Inflammatory macrophage treated with lipopolysaccharide for 4 hours (primary cell): ENCODE data around the gene ABLIM1.

Experiments
- DNase-seq: peaks from one replicate; pipeline ENCODE4 v3.0.0-alpha.2; 2020

The ABLIM1 gene

DNA sequence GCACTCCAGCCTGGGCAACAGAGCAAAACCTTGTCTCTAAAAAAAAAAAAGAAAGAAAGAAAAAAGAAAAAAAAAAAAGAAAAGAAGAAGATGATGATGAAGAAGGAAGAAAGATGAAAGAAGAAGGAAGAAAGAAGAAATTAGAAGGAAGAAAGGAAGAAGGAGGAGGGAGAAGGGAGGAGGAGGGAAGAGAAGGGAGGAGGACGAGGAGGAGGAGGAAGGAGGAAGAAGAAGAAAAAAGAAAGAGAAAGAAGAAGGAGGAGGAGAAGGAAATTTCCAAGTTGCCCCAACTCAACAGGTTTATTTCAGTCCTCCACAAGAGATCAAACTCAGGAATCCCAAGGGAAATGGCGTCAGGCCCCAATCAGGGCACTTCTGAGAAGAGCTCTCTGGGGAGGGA lies 115.7 kb downstream of the ABLIM1 start:
- DNase-seq = no peak

DNA sequence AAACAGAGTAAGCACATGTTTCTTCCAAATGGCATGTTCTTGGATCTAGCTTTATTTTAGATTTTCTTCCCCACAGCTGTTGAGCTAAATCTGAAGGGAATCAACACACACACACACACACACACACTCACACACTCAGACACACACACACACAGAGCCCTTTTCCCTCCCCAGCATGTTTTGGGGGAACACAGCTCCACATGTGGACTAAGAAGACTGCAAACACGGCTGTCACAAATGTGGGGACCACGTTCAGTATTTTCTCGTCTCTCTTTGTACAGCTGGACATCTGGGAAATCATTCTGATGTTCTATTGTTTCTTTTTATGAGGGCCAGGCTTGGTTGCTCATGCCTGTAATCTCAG lies 116.3 kb downstream of the ABLIM1 start:
- DNase-seq = no peak

DNA sequence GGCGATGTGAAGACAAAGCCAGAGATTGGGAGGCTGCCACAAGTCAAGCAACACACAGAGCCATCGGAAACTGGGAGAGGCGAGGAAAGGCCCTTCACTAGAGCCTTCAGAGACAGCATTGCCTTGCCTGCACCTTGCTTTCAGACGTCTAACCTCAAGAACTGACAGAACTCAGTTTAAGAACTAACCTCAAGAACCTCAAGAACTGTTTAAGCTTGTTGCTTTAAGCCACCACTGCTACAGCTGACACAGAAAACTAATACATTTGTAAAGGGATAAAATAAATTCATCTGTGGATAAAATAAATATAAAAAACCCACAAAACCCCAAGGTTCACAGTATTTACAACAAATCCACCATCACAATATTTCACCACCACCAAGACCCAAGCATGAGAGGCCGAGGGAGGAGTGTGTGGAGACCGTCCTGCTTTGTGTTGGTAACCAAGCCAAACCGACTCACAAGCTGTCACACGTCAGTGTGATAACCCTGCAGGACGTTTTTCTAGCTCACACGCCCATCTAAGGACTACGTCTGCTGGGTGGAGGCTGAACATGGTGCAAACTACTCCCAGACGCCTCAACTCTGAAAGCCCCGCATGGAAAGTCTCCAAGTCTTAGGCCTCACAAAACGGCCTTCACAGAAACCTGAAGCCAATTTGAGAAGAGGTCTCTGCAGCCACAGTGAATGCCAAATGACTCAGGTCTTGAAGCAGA lies 116.8 kb downstream of the ABLIM1 start:
- DNase-seq = no peak

DNA sequence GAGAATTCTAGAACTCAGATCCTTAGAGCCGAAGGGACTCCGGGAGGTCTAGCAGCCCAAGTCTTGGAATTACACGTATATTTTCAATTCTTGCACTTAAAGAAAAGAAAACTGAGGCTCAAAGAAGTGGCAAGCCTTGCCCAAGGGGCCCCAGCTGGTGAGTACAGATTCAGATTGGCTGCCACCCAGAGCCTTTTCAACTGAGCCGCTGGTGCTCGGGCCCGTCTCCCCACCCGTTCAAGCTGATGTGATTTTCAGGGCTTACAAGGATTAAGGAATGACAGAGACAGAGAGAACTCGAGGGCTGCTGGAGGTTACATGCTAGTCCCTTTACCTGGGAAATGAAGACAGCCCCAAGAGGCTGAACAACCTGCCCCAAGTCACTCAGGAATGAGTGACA lies 117.8 kb downstream of the ABLIM1 start:
- no peak for DNase-seq

DNA sequence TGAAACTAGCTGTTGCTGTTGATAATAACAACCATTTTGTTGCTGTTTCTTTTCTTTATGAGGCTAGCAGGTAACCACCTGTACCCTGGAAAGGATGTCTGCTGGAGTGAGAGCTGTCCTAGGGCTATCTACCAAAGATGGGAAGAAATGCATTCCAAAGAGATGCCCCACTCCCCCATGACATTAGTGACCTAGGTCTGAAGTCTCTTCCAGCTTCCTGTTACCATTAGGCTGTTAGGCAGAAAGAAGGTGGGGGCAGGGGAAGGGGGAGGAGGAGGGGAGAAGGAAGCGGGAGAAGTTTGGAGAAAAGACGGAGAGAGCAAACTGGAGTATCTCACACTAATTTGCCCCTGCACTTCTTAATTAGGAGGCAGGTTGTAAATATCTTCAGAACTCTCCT lies 118.5 kb downstream of the ABLIM1 start:
- no peak for DNase-seq

DNA sequence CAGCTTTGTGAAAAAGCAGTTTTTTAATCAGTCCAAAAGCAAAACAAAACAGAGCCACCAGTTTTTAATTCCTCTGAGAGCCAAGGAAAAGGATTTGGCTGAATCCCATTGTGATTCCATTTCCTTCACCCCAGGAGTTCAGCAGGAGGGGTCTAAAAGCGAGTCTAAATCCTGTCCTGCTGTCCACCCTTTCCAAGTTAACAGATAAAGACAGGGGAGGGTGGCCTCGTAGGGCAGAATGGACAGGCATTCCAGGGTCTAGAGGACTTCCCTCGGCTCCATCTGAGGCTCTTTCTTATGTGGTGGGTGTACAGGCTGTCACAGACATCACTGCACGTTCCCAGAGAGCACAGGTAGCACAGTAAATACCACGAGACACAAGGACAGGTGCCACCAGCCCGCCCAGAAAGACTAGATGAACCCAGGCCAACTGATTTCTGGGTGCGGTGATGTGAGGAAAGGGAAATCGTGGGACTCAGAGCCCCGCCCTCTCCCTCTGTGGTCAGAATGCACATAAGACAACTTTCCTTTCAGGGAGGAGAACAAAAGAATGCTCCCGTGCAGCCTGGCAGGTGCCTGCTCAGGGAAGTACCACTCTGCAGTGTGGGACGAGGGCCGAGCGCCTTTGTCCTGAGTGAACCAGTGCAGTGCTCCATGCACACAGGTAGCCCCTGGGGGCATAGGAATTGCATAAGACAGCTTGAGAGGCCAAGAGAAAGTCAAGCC lies 119.7 kb downstream of the ABLIM1 start:
- no peak for DNase-seq

DNA sequence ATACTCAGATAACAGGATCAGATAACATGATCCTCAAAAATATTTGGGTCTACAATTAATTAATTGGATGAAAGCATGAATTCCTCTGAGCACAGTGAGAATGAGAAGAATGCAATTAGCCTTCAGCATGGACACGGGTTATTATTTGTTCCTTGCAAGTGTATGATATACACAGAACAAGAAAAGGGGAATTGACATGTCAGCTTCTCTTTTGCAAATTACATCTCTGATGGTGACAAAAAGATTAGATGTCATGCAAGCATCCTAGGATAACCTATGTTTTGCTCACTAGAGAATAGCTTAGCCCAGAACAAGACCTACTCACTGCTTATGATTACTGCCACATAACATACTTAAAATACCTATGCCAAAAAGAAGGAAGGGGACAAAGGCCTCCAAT lies 120.3 kb downstream of the ABLIM1 start:
- no peak for DNase-seq

DNA sequence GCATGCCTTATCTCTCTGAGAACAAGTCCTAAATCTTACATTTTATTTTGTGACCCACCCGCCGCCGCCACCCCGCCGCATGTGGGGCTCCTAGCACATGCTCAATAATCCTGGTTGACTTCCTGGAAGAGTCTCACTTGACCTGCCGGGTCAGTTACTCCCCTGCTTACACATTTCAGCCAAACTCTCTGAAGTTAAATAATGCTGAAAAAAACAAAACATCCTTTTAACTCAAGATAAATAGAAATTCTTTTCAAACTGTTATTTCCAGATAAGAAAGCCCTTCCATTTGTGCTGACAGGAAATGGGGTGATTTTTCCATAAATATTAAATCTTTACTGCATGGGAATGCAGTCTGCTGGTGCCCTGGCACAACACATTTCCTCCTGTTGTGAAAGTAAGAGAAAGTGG lies 123.5 kb downstream of the ABLIM1 start:
- DNase-seq = no peak

DNA sequence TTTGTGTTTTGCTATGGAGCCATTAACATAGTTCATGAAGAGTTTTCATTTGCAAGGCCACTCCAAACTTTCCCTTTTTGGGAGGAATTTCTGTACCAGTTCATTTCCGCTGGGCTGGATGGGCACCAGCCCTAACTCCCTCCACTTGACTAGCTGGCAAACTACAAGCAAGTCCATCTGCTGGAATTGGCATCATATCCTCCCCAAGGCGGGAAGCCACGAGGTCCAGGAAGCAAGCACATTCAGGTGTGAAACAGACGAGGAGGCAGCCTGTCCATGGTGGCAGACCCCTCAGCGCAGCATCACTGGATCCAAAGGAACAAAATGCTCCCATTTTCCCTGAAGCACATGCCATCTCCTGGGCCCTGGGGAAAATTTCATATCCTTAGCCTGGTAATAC lies 125.8 kb downstream of the ABLIM1 start:
- DNase-seq = no peak

DNA sequence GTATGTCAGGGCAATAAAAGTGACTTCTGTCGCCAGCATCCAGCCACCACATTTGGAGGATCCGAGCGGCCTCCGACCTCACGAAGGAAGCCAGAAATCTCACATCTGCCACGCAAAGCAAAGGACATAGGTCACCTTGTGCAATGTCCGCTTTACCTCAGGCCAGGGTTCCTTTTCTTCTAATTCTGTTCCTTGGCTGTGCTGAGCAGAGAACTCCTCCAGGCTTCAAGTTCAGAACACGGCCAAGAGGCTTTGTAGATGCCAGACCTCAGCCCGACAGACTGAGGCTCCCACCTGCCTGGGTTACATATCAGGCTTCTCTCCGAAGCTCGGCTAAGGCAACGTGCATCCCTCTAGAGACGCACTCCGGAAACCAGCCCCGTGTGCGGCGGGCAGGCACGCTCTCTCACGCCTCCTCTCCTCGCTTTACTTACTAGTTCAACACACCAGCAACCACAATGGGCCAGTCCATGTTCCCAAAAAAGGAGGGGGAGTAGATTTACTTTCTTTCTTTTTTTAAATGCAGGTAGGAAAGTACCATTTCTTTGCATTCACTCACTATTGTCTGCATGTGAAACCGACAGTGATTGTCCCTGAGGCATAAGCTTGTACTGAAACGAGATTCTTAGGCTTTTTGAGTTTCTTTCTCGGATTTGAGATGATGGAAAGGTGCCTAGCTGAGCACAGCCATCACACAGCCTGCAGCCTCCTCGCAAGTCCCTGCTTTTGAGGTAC lies 131.4 kb downstream of the ABLIM1 start:
- DNase-seq = peak; percentile 29

DNA sequence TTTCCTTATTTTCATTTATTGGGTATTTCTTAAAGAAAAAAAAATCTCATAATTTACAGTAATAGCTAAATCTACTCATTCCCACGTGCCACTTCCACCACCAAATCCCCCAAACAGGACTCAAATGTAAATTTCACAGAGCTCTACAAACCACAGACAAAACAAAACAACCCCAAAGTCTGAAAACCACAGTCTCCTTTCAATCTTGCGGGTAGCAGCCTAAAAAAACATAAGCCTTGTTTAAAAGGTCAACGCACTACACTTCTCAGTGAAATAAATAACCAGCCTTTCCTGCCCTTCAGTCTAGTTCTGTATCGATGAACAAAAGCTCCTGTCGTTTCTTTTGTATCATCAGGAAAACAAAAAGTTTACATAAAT lies 132.0 kb downstream of the ABLIM1 start:
- DNase-seq = peak; percentile 29

DNA sequence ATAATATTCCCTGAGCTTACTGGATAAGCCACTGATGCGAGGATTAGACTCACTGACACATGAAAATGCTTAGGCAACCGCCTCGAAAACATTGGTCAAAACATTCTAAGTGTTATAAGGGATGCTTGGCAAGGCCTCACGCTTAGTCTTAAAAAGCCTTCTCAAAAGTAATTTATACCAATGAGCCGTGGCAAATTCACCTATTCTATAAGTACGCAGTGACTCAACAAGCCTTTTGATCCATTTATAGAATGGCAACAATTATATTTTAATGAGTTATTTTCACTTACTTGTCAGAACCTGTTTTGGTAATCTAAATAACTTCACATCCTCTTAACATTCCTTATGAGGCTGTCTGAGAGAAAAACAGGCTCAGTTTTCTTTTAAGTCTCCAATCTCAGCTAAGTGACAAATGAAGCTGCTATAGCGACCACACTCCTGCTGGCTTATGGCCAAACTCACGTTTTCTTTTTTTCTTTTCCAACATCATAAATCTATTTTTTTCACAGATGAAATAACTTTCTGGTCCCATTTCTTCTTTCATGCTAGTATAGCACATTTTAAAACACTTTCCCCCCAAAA lies 132.6 kb downstream of the ABLIM1 start:
- DNase-seq = no peak

DNA sequence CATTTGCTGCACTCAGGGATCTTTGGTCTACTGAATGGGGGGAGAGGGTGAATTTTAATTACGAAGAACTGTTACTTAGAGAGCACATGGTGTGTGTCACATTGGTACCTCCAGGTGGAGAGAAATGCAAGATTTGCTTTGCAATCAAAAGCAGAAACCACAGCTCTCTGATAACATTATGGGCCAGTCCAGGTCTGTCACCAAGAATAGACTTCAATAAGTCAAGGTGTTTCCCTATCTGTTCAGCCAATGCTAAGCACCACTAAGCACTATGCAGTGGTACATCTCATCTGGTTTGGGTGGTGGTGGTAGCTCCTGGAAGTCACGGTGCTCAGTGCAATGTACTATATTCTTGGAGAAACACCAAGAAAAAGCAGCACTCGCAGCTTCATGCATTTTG lies 134.2 kb downstream of the ABLIM1 start:
- DNase-seq = no peak

DNA sequence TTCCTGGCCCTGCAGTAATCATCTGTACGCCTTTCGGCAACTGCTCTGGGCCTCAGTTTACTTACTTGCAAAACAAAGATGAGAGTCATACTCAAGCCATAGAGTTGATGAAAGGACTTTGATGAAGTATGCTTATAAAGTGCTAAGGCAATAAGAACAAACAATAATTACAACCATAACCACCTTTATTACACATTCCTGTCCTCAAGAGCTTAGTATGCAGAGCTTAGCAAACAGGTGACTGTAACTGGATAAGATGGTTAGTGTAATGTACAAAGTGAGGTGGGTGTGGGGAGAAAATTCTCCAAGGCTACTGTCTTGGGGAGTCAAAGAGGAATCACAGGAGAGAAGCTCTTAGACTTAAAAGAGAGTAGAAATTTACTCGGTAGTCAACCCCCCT lies 136.8 kb downstream of the ABLIM1 start:
- DNase-seq = no peak

DNA sequence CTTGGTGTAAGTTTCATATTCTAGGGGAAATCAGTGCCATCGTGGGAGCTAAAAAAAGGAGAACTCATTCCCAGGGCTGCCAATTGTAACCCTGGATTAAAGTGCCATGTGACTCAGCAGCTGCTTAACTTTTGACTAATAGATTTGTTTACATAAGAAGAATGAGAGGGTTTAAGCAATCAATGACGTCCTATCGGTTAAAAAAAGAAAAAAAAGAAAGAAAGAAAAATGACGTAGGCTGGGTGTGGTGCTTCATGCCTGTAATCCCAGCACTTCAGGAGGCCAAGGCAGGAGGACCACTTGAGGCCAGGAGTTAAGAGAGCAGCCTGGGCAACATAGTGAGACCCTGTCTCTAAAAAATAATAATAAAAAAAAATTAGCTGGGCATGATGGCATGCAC lies 137.6 kb downstream of the ABLIM1 start:
- peak; percentile 91 for DNase-seq

DNA sequence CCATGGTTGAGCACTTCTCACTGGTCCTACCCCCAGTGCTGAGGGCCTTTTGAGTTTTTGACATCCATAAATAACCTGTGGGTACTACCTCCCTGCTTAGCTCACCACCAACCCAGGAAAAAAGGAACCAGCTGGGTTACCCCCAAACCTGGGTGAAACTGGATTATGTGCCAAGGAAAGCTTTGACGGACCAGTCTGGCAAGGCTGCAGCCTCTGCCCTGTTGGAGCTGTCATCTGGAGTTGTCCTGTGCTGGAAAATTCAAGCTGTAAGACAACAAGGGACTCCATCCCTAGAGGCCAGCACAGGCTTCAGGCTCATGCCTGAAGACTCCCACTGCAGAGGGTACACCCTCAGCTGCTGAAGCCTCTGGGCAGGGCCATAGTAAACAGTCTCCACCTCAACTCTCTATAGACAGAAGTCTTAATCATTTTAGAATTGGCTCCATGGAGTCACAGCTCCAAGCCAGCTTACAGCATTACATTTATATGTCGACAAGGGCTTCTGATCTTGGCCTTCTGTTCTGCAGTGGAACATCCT lies 138.2 kb downstream of the ABLIM1 start:
- DNase-seq = no peak

DNA sequence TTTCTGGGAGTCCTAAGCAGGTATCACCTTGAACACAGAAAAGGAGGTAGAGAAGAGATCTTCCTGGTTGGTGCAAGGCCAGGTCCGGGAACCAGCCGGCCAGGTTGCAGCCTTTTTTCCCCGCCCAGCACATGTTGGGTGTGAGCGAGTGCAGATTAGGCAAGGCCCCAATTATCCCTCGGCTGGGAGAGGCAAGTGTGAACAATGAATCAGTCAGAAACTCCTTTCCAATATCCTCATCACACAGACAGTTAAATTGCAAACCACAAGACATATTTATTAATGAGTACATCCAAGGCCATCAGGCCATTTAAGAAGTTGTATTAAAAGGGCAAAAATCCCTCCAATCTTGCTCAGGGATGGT lies 138.8 kb downstream of the ABLIM1 start:
- no peak for DNase-seq

DNA sequence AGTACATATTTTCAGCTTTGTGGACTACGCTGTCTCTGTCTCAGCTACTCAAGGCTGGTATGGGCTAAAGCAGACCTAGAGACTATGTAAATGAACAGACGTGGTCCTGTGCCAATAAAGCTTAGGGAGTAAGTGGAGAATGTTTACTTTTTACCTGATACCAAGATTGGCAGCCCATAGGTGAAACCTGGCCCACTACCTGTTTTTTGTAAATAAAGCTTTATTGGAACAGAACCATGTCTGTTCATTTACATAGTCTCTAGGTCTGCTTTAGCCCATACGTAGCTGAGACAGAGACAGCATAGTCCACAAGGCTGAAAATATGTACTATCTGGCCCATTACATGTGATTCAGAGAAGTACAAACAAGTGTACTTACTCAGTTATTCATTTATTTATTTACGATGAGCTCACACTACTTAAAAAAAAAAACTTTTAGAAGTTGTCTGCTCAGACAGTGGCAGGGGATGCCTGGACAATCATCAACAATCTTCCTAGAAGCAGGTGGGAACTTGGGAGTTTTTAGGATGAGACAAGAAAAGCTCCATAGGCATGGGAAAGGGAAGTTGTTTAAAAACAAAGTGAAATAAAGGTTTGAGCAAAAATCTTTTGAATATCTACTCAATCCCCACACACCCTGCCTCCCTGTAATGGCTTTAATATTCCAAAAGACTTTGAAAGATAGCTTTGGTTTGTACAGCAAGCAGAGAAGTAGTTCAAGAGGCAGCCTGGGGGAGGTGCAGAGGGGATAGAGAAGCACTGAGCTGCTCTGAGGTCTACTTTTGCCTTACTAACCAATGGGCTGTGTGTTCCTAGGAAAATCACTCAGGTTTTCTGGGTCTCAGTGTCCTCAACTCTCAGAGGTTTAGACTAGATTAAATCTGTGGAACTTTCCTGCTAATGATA lies 139.4 kb downstream of the ABLIM1 start:
- no peak for DNase-seq

DNA sequence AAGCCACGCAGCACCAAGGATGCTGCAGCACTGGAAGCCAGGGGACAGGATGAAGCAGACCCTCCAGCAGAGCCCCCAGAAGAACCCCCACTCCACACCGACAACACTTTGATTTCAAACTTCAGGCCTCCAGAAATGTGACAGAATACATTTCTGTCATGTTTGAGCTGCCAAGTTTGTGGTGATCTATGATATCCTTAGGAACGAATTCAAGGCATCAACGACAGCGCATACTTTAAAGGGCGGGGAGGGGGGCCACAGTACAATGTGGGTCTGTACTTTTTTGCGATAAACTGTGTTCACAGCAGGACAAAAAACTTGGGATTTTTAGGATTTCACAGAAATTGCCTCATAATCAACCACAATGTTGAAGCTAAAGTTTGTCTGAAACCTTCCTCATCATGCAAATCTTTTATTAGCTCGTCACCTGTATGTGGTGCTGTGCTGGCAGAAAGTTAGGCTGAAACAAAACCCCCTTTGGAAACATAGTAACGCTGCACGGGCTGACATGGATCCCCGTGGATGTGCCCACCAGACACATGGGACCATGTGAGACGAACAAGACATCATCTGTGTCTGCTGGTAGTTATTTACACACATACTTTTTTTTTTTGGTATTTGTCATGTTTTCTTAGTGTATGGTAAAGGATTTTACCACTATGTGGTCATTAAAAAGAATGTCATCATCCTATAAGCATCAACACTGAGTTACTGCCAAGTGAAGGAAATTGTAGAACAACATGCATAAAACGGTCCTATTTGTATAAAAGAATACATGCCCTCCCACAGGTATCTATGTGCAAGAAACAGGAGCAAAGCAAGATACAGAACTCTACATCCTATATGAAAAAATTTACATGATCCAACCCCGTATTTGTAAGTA lies 140.5 kb downstream of the ABLIM1 start:
- DNase-seq = no peak

DNA sequence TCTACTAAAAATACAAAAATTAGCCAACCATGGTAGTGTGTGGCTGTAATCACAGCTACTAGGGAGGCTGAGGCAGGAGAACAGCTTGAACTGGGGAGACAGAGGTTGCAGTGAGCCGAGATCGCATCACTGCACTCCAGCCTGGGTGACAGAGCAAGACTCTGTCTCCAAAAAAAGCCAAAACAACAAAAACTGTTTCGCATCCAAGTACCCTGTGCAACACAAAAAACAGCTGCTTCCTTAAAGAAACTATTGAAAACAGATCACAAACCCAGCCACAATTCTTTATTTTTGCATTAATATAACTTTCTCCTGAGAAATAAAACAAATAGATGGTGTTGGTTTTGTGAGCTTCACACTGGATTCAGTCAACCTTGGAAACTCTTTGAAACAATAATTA lies 141.7 kb downstream of the ABLIM1 start:
- no peak for DNase-seq

DNA sequence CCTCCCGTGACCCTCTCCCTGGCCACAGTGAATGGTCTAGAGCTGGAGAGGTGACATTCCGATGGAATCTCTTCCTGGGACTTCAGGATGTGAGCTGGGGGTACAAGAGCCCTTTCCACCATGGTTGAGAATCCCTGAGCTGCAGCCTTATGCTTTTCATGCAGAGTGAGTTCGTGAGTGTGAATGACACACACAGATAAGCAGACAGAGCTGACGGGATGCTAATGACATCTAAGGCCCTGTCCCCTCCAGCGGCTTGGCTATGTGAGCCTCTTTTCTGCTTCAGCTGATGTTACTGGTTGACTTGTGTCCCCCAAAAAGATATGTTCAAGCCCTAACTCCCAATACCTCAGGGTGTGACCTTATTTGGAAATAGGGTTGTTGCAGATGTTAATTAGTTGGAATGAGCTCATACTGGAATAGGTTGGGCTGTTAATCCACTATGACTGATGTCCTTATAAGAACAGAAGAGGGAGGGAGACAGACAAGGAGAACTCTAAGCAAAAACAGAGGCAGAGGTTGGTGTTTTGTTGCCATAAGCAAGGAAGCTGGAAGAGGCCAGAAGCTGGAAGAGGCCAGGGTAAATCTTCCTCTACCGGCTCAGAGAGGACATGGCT lies 142.7 kb downstream of the ABLIM1 start:
- DNase-seq = no peak
